Nephron (organoid): ENCODE results near the gene DEF6.

Experiments
- H3K27ac Mint-ChIP-seq, 3 experiments: 2 replicates each; pipeline ENCODE4 v1.8.0; 2020; ENCODE audit warnings: mixed read lengths in 3 of 3, mild to moderate bottlenecking in 2 of 3, moderate library complexity in 1 of 3
- H3K27me3 Mint-ChIP-seq: 2 replicates; pipeline ENCODE4 v1.8.0; 2021; ENCODE audit warnings: low read depth, mild to moderate bottlenecking, moderate library complexity, mixed read lengths
- H3K36me3 Mint-ChIP-seq: 2 replicates; pipeline ENCODE4 v1.8.0; 2020; ENCODE audit warnings: low read depth, mixed read lengths
- H3K4me1 Mint-ChIP-seq: 2 replicates; pipeline ENCODE4 v1.8.0; 2020; ENCODE audit warnings: mixed read lengths
- H3K4me3 Mint-ChIP-seq, 3 experiments: 2 replicates each; pipeline ENCODE4 v1.8.0; 2020; ENCODE audit warnings: mild to moderate bottlenecking in 3 of 3, mixed read lengths in 3 of 3, moderate library complexity in 2 of 3
- H3K9me3 Mint-ChIP-seq: 2 replicates; pipeline ENCODE4 v1.8.0; 2020; ENCODE audit warnings: mixed read lengths
- TF ChIP-seq, protein P1 (sequence below), 3 experiments: fragments of 200-600 bp; sonication (generic); IDR thresholded peaks; one replicate each; pipeline ENCODE4 v1.5.0; 2021; ENCODE audit warnings: antibody characterized with exemption in 3 of 3; ENCODE audit not compliant: unreplicated experiment in 3 of 3

Gene DEF6

DNA sequence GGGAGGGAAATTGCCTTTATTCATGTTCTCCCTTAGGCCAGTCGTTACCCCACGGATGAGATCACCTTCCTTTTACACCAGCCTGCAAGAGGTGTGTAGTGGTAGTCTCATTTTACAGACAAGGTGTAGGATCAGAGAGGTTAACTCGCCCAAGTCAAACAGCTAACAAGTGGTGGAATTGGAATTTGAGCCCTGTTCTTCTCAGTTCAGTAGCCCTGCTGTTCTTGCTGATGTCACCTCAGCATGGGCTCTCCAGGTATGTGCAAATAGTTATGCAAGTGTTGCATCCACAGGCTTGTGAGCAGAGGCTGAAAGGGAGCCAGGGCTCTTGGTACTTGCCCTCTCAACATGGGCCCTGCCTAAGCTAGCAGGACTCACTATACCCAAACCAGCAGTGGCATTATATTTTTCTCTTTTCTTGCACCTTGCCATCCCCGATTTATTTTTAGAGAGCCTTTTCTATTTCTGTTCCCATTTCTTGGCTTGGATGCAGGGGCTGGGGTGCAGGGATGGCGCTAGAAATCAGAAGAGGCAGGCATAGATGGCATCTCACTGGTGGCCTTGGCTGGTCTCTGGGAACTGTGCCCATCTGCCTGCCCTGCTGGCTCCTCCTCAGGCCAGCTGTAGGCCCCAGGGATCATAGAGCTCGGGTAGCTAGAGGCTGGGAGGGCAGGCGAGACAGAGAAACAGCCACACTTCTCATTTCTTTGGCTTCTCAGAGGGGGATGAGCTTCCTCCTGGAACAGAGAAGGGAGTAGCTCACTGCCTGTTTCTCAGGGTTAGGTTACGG is 62.9 kb downstream of the DEF6 start:
- Mint-ChIP-seq H3K36me3 (peaks cover 15% of the 10 kb centered on the region), H3K9me3 (no peaks in the 10 kb centered on the region), H3K4me1 (peaks cover 70% of the 10 kb centered on the region), H3K27ac (peak overlapping the region; percentile 62 to 90 (median 89)), H3K4me3 (no peak overlapping the region), H3K27me3 (no peaks in the 10 kb centered on the region)
- TF ChIP-seq, protein P1, sequence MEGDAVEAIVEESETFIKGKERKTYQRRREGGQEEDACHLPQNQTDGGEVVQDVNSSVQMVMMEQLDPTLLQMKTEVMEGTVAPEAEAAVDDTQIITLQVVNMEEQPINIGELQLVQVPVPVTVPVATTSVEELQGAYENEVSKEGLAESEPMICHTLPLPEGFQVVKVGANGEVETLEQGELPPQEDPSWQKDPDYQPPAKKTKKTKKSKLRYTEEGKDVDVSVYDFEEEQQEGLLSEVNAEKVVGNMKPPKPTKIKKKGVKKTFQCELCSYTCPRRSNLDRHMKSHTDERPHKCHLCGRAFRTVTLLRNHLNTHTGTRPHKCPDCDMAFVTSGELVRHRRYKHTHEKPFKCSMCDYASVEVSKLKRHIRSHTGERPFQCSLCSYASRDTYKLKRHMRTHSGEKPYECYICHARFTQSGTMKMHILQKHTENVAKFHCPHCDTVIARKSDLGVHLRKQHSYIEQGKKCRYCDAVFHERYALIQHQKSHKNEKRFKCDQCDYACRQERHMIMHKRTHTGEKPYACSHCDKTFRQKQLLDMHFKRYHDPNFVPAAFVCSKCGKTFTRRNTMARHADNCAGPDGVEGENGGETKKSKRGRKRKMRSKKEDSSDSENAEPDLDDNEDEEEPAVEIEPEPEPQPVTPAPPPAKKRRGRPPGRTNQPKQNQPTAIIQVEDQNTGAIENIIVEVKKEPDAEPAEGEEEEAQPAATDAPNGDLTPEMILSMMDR (IDR thresholded peaks at IDR 0.05; ENCODE audit: unreplicated experiment in 3 of 3) = no peak

DNA sequence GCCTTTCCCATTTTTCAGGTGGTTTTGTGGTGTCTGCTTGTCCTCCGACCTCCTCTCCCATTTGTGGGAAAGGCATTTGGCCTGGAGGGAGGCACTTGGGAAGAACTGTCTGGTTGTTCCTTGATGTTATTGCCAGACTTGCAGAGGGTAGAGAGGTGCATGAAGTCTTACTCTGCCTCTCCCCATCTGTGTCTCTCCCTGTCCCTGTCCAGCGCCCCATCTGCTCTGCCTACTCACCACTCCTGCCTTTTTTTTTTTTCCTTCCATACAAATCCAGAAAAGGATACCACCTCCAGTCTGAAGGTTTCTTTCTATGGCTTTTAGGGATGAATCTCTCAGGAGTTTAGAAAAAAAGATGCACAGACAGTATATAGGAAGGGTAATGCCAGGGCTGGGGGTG is 64.6 kb downstream of the DEF6 start:
- Mint-ChIP-seq H3K9me3 (no peaks in the 10 kb centered on the region), H3K36me3 (peaks cover 13% of the 10 kb centered on the region), H3K4me3 (no peak overlapping the region), H3K4me1 (peaks cover 69% of the 10 kb centered on the region), H3K27ac (peak overlapping the region; percentile 56 to 89 (median 85)), H3K27me3 (no peaks in the 10 kb centered on the region)
- TF ChIP-seq, protein P1 (IDR thresholded peaks at IDR 0.05; ENCODE audit: unreplicated experiment in 3 of 3) = no peak

DNA sequence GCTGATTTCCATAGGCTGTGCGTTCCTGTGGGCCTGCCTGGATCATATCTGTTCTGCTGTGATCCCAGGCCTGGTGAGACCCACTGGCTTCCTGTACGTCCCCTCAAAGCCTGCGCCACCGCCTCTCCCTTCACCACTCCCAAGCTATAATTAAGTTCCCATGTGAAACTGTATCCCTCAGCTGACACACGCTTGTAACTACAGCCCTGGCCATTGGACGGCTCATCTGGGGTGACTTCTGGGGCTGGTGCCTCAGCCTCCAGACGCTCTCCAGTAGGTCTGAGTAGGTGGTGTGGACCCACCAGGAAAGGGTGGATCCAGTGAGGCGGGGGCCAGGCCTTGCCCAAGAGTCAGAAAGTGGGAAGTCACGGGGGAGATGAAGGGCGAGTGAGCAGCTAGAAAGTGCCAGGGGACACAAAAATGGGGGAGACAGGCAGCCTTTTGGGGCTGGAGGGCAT is 65.7 kb downstream of the DEF6 start:
- Mint-ChIP-seq H3K9me3 (no peaks in the 10 kb centered on the region), H3K4me1 (peaks cover 63% of the 10 kb centered on the region), H3K27ac (peak overlapping the region; percentile 56 to 89 (median 85)), H3K36me3 (peaks cover 13% of the 10 kb centered on the region), H3K27me3 (no peaks in the 10 kb centered on the region), H3K4me3 (peak overlapping the region; percentile 4 to 57 (median 40))
- TF ChIP-seq, protein P1 (IDR thresholded peaks at IDR 0.05; ENCODE audit: unreplicated experiment in 3 of 3) = no peak

DNA sequence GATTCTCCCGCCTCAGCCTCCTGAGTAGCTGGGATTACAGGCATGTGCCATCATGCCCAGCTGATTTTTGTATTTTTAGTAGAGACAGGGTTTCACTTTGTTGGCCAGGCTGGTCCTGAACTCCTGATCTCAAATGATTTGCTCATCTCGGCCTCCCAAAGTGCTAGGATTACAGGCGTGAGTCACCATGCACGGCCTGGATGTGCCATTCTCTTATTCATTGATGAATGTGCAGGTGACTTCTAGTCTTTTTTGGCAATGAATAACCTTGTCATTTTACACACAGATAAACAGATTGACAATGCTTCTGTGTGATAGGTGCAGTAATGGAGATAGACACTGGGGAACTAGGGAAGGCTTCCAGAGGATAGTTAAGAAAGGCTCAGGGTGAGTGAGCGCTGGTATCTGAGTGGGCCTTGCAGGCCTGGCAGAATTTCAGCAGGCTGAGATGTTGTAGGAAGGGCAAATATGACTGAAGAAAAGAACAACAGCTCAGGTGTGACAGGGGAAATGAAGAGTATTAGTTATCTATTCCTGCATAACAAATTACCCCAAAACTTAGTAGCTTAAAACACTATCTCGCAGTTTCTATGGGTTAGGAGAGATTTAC is 68.1 kb downstream of the DEF6 start:
- peaks cover 47% of the 10 kb centered on the region for H3K4me1 Mint-ChIP-seq
- peak overlapping the region in 2 of 3 experiments; percentile 3 to 29 for H3K27ac Mint-ChIP-seq
- no peaks in the 10 kb centered on the region for H3K27me3 Mint-ChIP-seq
- TF ChIP-seq, protein P1 (IDR thresholded peaks at IDR 0.05; ENCODE audit: unreplicated experiment in 3 of 3) = no peak
- no peaks in the 10 kb centered on the region for H3K9me3 Mint-ChIP-seq
- peaks cover 13% of the 10 kb centered on the region for H3K36me3 Mint-ChIP-seq
- H3K4me3 Mint-ChIP-seq = no peak overlapping the region

DNA sequence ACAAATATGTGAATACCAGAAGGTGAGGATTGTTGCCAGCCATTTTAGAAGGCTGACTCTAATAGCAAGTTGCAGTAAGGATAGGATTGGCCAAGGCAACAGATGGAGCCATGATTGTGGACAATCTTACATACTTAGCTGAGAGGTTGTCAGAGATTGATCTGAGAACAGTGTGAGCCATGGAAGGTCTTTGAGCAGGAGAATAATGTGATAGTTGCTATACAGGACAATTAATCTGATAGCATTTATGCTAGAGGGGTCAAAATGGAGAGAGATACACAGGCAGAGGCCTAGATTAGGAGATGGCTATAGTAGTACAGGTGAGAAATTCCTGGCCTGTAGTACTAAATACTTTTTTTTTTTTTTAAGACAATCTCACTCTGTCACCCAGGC is 68.6 kb downstream of the DEF6 start:
- Mint-ChIP-seq H3K9me3 (no peaks in the 10 kb centered on the region), H3K4me1 (peaks cover 47% of the 10 kb centered on the region), H3K27ac (peak overlapping the region in 1 of 3 experiments; percentile 29), H3K4me3 (no peak overlapping the region), H3K36me3 (peaks cover 13% of the 10 kb centered on the region), H3K27me3 (no peaks in the 10 kb centered on the region)
- TF ChIP-seq, protein P1 (IDR thresholded peaks at IDR 0.05; ENCODE audit: unreplicated experiment in 3 of 3) = no peak
